GM12875 (cell line): ENCODE data around the gene TMOD3.

Experiments used
- H3K4me3 ChIP-seq: one replicate; pipeline ENCODE4 v1.5.1; 2011; ENCODE audit warnings: low read depth, low read length, control low read depth
- CTCF ChIP-seq: IDR thresholded peaks from 2 replicates; pipeline ENCODE4 v1.5.1; 2011; ENCODE audit warnings: low read depth, mild to moderate bottlenecking, control low read depth, inconsistent platforms, low read length, moderate library complexity, borderline replicate concordance; ENCODE audit not compliant: insufficient read depth

TMOD3 gene

GRCh38 chr15:51926809-51927208 is 97.4 kb downstream of the TMOD3 start:
- TF ChIP-seq CTCF = no peak
- H3K4me3 ChIP-seq = no peak overlapping the region

GRCh38 chr15:51931016-51931415 is 101.6 kb downstream of the TMOD3 start:
- H3K4me3 ChIP-seq = no peak overlapping the region
- TF ChIP-seq CTCF = no peak

GRCh38 chr15:51931638-51932037 is 102.2 kb downstream of the TMOD3 start:
- no peak for TF ChIP-seq CTCF
- no peak overlapping the region for H3K4me3 ChIP-seq

GRCh38 chr15:51932161-51932560 is 102.7 kb downstream of the TMOD3 start:
- H3K4me3 ChIP-seq = no peak overlapping the region
- no peak for TF ChIP-seq CTCF

GRCh38 chr15:51935466-51936104 is 106.1 kb downstream of the TMOD3 start:
- TF ChIP-seq CTCF = no peak
- H3K4me3 ChIP-seq = no peak overlapping the region

- TF ChIP-seq CTCF = no peak
- no peak overlapping the region for H3K4me3 ChIP-seq
Observed at GRCh38 chr15:51936105-51936478, 106.6 kb downstream of the TMOD3 start.

- no peak for TF ChIP-seq CTCF
- no peak overlapping the region for H3K4me3 ChIP-seq
Observed at GRCh38 chr15:51938286-51938685, 108.8 kb downstream of the TMOD3 start.
